GM12878 (cell line): ENCODE measurements around the gene PTPRN2. TPM values are rescaled to one million over a fixed set of nuclear protein-coding genes. Genes with fewer than 3 reads are reported as not detected.

Source experiments
- ATAC-seq: fragments of 200-7000 bp; cut with Tn5 transposase; 3 replicates; pipeline ENCODE4 v1.9.1; 2020; ENCODE audit warnings: mild to moderate bottlenecking, moderate library complexity
- BruUV-seq: library from RNA; stranded (reverse); fragments of 400-500 nt; replicated peaks from 2 replicates; lab custom pipeline; 2021; lab: Mats Ljungman, UMichigan
- CTCF ChIA-PET: fragments of 300-600 bp; sonication (Branson Sonifier 250); formaldehyde crosslinking; extraction: SDS; loops from one replicate; lab custom pipeline; 2021; ENCODE audit warnings: inconsistent platforms; lab: Yijun Ruan, JAX
- POLR2A ChIA-PET: fragments of 350-600 bp; formaldehyde crosslinking; extraction: SDS; loops from one replicate; lab custom pipeline; 2021; ENCODE audit warnings: inconsistent platforms; lab: Charles Lee
- RAD21 ChIA-PET: fragments of 300-600 bp; sonication (Branson Sonifier 250); formaldehyde crosslinking; loops from one replicate; lab custom pipeline; 2023; ENCODE audit warnings: antibody characterized with exemption; ENCODE audit not compliant: unreplicated experiment; lab: Charles Lee
- SMC1A ChIA-PET: fragments of 300-600 bp; sonication (Branson Sonifier 250); formaldehyde crosslinking; loops from one replicate; lab custom pipeline; 2023; ENCODE audit not compliant: unreplicated experiment, uncharacterized antibody; lab: Charles Lee
- DNase-seq: peaks from one replicate; pipeline ENCODE4 v3.0.0-alpha.2; 2011; ENCODE audit warnings: low read depth, low spot score
- FAIRE-seq: peaks from 3 replicates; lab custom pipeline; 2011; peaks lifted over from hg19 to GRCh38; lab: Jason Lieb, UNC
- H2AFZ ChIP-seq: 2 replicates; pipeline ENCODE4 v1.6.0; 2011; ENCODE audit warnings: low read depth, low read length, control low read depth; ENCODE audit not compliant: control insufficient read depth
- H3K27ac ChIP-seq: 2 replicates; pipeline ENCODE4 v1.5.1; 2011; ENCODE audit warnings: control low read depth; ENCODE audit not compliant: control insufficient read depth, insufficient read depth
- H3K27me3 ChIP-seq, 2 experiments: replicated peaks in 1 of 2; 2 replicates each; pipeline versions ENCODE4 v1.6.0 to v1.6.1; 2011; ENCODE audit warnings: low read length in 1 of 2; ENCODE audit not compliant: control insufficient read depth in 2 of 2, insufficient read depth in 2 of 2
- H3K36me3 ChIP-seq, 2 experiments: 2 replicates each; pipeline ENCODE4 v1.5.1; 2011; ENCODE audit warnings: low read length in 1 of 2; ENCODE audit not compliant: control insufficient read depth in 2 of 2, insufficient read depth in 2 of 2
- H3K4me1 ChIP-seq: 2 replicates; pipeline ENCODE4 v1.6.1; 2011; ENCODE audit warnings: mild to moderate bottlenecking, low read length, moderate library complexity, mixed read lengths; ENCODE audit not compliant: control insufficient read depth, insufficient read depth
- H3K4me2 ChIP-seq: 2 replicates; pipeline ENCODE4 v1.6.0; 2011; ENCODE audit warnings: control low read depth; ENCODE audit not compliant: control insufficient read depth, insufficient read depth
- H3K4me3 ChIP-seq: fragments of 200-600 bp; sonication (generic); 2 replicates; pipeline ENCODE4 v1.5.1; 2016
- H3K79me2 ChIP-seq: 2 replicates; pipeline ENCODE4 v1.6.0; 2011; ENCODE audit warnings: low read length; ENCODE audit not compliant: control insufficient read depth, insufficient read depth
- H3K9ac ChIP-seq: 2 replicates; pipeline ENCODE4 v1.8.0; 2011; ENCODE audit warnings: low read length, control low read depth, mixed read lengths; ENCODE audit not compliant: control insufficient read depth, insufficient read depth
- H3K9me3 ChIP-seq: replicated peaks from 3 replicates; pipeline ENCODE4 v1.5.1; 2011; ENCODE audit warnings: mild to moderate bottlenecking, low read length; ENCODE audit not compliant: control insufficient read depth, insufficient read depth
- H4K20me1 ChIP-seq: 2 replicates; pipeline ENCODE4 v1.6.0; 2011; ENCODE audit not compliant: control insufficient read depth, insufficient read depth
- ATF7 ChIP-seq: fragments of 450-650 bp; IDR thresholded peaks from 2 replicates; pipeline ENCODE4 v1.6.1; 2016; ENCODE audit warnings: low read depth, mild to moderate bottlenecking
- CHD4 ChIP-seq: fragments of 200-600 bp; sonication (generic); IDR thresholded peaks from 2 replicates; pipeline ENCODE4 v1.6.1; 2016; ENCODE audit warnings: mild to moderate bottlenecking
- DPF2 ChIP-seq: fragments of 450-650 bp; IDR thresholded peaks from 2 replicates; pipeline ENCODE4 v1.6.1; 2017; ENCODE audit warnings: mild to moderate bottlenecking
- IKZF1 ChIP-seq: fragments of 450-650 bp; conservative IDR thresholded peaks from 2 replicates; pipeline ENCODE4 v1.6.1; 2017; ENCODE audit warnings: antibody characterized with exemption, mild to moderate bottlenecking
- KLF5 ChIP-seq: fragments of 450-650 bp; IDR thresholded peaks from 2 replicates; pipeline ENCODE4 v1.6.1; 2014; ENCODE audit warnings: mild to moderate bottlenecking; ENCODE audit not compliant: partially characterized antibody
- NFYA ChIP-seq: IDR thresholded peaks from 2 replicates; pipeline ENCODE4 v1.6.1; 2011; ENCODE audit warnings: low read depth, mild to moderate bottlenecking, low read length, improper control_type of control experiment, borderline replicate concordance
- PAX5 ChIP-seq: IDR thresholded peaks from 2 replicates; pipeline ENCODE4 v1.6.1; 2011; ENCODE audit warnings: low read depth, low read length, borderline replicate concordance
- SP1 ChIP-seq: IDR thresholded peaks from one replicate; pipeline ENCODE4 v1.6.1; 2011; ENCODE audit warnings: low read depth, low read length
- TARDBP ChIP-seq: IDR thresholded peaks from 2 replicates; pipeline ENCODE4 v1.6.1; 2016; ENCODE audit warnings: borderline replicate concordance
- TCF12 ChIP-seq: IDR thresholded peaks from 2 replicates; pipeline ENCODE4 v1.6.1; 2011; ENCODE audit warnings: low read depth, mild to moderate bottlenecking, low read length
- WGBS: methylation state at CpG from one replicate; pipeline ENCODE4 v1.1.6; 2016; ENCODE audit warnings: low lambda C conversion rate; ENCODE audit not compliant: insufficient replicate concordance, insufficient coverage; ENCODE audit errors: missing lambda C conversion rate; 5-methylcytosine and 5-hydroxymethylcytosine counted together
- in situ Hi-C: fragments of 300-500 bp; cut with MboI; formaldehyde crosslinking; loops from 9 replicates; pipeline ENCODE4 v1.14.3; 2018; ENCODE audit warnings: mixed read lengths
- intact Hi-C: fragments of 100-400 bp; cut with micrococcal nuclease; formaldehyde crosslinking; loops from one replicate; pipeline ENCODE4 v1.14.2; 2022; ENCODE audit not compliant: unreplicated experiment
- polyA plus RNA-seq, 11 experiments: library from polyadenylated mRNA; depleted of rRNA in 4 of 11; unstranded in 6 of 11; stranded (reverse) in 5 of 11; fragments of >200 nt; fragmentation: Nextera tagmentation in 4 of 11; fragmentation: Illumina TruSeq in 1 of 11; extraction: Ambion mirVana in 4 of 11; extraction: Trizol in 1 of 11; gene quantifications; 1 replicate in 1 of 11; 2 replicates in 10 of 11; pipeline versions ENCODE4 v1.2.1 to v1.2.3, GENCODE V29; 2011 to 2016; ENCODE audit warnings: inconsistent platforms in 2 of 11, missing spikeins in 2 of 11, low read depth in 1 of 11
- total RNA-seq, 4 experiments: library from RNA; depleted of rRNA in 3 of 4; stranded (reverse); fragments of >200 nt in 3 of 4; fragmentation: Illumina TruSeq in 1 of 4; extraction: Trizol in 1 of 4; gene quantifications; 2 replicates each; pipeline versions ENCODE4 v1.2.1 to v1.2.3, GENCODE V29; 2013 to 2021
- TF ChIP-seq, protein P1 (sequence below): IDR thresholded peaks from 2 replicates; pipeline ENCODE4 v1.6.1; 2011; ENCODE audit warnings: borderline replicate concordance, low read depth, mild to moderate bottlenecking, moderate library complexity, low read length; ENCODE audit not compliant: insufficient read depth, poor library complexity, severe bottlenecking
- TF ChIP-seq, protein P2 (sequence below), 3 experiments: IDR thresholded peaks in 2 of 3; conservative IDR thresholded peaks in 1 of 3; 2 replicates each; pipeline ENCODE4 v1.5.1; 2011; ENCODE audit warnings: low read depth in 3 of 3, low read length in 3 of 3, mild to moderate bottlenecking in 3 of 3, control low read depth in 2 of 3, moderate library complexity in 2 of 3, inconsistent platforms in 1 of 3, mixed read lengths in 1 of 3; ENCODE audit not compliant: control insufficient read depth in 2 of 3, insufficient read depth in 1 of 3; ENCODE audit errors: extremely low read depth in 1 of 3
- TF ChIP-seq, protein P3 (sequence below): fragments of 450-650 bp; IDR thresholded peaks from 2 replicates; pipeline ENCODE4 v1.6.1; 2014; ENCODE audit warnings: mild to moderate bottlenecking
- TF ChIP-seq, protein P4 (sequence below): fragments of 450-650 bp; IDR thresholded peaks from 2 replicates; pipeline ENCODE4 v1.6.1; 2016; ENCODE audit warnings: mild to moderate bottlenecking, moderate library complexity, borderline replicate concordance

PTPRN2 gene
- total and polyA plus RNA-seq, 10 of the 15 experiments (the other 5 are each of a cell fraction or from before 2014, with no cell fraction given), result 5.4 TPM; not detected in 9

DNA sequence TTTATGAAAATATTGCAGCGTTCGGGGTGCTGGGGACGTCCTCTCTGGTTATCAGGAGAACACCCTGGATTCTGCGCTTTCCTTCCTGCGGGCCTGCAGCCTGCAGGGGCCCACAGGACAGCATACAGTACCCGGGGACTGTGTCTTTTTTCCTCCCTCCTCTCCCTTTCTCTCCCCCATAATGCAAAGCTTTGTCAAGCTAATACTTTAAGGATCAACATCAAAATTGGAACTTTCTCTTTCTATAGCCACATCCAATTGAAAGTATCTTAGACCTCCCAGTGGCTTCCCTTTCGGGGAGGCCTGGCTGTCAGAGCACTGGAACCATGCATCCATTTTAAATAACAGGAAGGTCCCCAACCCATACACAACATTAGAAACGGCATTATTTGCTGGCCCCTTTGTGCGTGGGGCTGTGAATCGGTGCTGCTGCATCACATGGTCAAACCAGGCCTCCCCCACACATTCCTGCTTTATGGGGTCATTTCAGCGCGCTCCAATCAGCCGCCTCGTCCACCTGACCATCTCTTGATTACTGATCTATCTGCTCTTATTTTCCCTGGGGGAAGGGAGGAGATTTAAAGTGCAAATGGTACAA lies 745.8 kb downstream of the PTPRN2 start:
- H3K4me2 ChIP-seq, result no peak overlapping the region
- POLR2A ChIA-PET, result no interaction called here
- TF ChIP-seq KLF5, result no peak
- no peak for TF ChIP-seq DPF2
- no peak for TF ChIP-seq SP1
- TF ChIP-seq, protein P1, sequence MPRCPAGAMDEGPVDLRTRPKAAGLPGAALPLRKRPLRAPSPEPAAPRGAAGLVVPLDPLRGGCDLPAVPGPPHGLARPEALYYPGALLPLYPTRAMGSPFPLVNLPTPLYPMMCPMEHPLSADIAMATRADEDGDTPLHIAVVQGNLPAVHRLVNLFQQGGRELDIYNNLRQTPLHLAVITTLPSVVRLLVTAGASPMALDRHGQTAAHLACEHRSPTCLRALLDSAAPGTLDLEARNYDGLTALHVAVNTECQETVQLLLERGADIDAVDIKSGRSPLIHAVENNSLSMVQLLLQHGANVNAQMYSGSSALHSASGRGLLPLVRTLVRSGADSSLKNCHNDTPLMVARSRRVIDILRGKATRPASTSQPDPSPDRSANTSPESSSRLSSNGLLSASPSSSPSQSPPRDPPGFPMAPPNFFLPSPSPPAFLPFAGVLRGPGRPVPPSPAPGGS, result no peak
- no peak for TF ChIP-seq PAX5
- TF ChIP-seq IKZF1, result no peak
- TF ChIP-seq, protein P2, sequence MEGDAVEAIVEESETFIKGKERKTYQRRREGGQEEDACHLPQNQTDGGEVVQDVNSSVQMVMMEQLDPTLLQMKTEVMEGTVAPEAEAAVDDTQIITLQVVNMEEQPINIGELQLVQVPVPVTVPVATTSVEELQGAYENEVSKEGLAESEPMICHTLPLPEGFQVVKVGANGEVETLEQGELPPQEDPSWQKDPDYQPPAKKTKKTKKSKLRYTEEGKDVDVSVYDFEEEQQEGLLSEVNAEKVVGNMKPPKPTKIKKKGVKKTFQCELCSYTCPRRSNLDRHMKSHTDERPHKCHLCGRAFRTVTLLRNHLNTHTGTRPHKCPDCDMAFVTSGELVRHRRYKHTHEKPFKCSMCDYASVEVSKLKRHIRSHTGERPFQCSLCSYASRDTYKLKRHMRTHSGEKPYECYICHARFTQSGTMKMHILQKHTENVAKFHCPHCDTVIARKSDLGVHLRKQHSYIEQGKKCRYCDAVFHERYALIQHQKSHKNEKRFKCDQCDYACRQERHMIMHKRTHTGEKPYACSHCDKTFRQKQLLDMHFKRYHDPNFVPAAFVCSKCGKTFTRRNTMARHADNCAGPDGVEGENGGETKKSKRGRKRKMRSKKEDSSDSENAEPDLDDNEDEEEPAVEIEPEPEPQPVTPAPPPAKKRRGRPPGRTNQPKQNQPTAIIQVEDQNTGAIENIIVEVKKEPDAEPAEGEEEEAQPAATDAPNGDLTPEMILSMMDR (IDR thresholded peaks at IDR 0.05 in 2 of 3, conservative IDR thresholded peaks at IDR 0.05 in 1 of 3; ENCODE audit: control insufficient read depth in 2 of 3, extremely low read depth in 1 of 3, insufficient read depth in 1 of 3, low read depth in 3 of 3, low read length in 3 of 3), result no peak
- TF ChIP-seq TARDBP, result no peak
- TF ChIP-seq, protein P3, sequence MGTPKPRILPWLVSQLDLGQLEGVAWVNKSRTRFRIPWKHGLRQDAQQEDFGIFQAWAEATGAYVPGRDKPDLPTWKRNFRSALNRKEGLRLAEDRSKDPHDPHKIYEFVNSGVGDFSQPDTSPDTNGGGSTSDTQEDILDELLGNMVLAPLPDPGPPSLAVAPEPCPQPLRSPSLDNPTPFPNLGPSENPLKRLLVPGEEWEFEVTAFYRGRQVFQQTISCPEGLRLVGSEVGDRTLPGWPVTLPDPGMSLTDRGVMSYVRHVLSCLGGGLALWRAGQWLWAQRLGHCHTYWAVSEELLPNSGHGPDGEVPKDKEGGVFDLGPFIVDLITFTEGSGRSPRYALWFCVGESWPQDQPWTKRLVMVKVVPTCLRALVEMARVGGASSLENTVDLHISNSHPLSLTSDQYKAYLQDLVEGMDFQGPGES, result no peak
- no peak for TF ChIP-seq ATF7
- no peak for TF ChIP-seq NFYA
- no peak for TF ChIP-seq TCF12
- TF ChIP-seq CHD4, result no peak
- TF ChIP-seq, protein P4, sequence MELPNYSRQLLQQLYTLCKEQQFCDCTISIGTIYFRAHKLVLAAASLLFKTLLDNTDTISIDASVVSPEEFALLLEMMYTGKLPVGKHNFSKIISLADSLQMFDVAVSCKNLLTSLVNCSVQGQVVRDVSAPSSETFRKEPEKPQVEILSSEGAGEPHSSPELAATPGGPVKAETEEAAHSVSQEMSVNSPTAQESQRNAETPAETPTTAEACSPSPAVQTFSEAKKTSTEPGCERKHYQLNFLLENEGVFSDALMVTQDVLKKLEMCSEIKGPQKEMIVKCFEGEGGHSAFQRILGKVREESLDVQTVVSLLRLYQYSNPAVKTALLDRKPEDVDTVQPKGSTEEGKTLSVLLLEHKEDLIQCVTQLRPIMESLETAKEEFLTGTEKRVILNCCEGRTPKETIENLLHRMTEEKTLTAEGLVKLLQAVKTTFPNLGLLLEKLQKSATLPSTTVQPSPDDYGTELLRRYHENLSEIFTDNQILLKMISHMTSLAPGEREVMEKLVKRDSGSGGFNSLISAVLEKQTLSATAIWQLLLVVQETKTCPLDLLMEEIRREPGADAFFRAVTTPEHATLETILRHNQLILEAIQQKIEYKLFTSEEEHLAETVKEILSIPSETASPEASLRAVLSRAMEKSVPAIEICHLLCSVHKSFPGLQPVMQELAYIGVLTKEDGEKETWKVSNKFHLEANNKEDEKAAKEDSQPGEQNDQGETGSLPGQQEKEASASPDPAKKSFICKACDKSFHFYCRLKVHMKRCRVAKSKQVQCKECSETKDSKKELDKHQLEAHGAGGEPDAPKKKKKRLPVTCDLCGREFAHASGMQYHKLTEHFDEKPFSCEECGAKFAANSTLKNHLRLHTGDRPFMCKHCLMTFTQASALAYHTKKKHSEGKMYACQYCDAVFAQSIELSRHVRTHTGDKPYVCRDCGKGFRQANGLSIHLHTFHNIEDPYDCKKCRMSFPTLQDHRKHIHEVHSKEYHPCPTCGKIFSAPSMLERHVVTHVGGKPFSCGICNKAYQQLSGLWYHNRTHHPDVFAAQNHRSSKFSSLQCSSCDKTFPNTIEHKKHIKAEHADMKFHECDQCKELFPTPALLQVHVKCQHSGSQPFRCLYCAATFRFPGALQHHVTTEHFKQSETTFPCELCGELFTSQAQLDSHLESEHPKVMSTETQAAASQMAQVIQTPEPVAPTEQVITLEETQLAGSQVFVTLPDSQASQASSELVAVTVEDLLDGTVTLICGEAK, result no peak
- TF ChIP-seq, all 136 proteins: peak for 0
- SMC1A ChIA-PET, result no interaction called here
- intact Hi-C loops, result no loop called here
- no peak for FAIRE-seq
- RAD21 ChIA-PET, result no interaction called here
- no peak for ATAC-seq
- no TSS peak for BruUV-seq
- in situ Hi-C loops, result no loop called here
- no peaks in the 10 kb centered on the region for H3K27me3 ChIP-seq
- WGBS, result 31% methylated on average over 14 of the region's 14 CpGs
- H3K27ac ChIP-seq, result no peak overlapping the region
- H3K4me3 ChIP-seq, result no peak overlapping the region
- no peak overlapping the region for H2AFZ ChIP-seq
- H4K20me1 ChIP-seq, result no peaks in the 10 kb centered on the region
- CTCF ChIA-PET, result no interaction called here
- no peak overlapping the region for H3K9ac ChIP-seq
- H3K79me2 ChIP-seq, result no peaks in the 10 kb centered on the region
- no peaks in the 10 kb centered on the region; the same call in 2 of the 3 replicates for H3K9me3 ChIP-seq
- no peak for DNase-seq
- no peaks in the 10 kb centered on the region for H3K4me1 ChIP-seq
- H3K36me3 ChIP-seq, result no peaks in the 10 kb centered on the region
